Airway epithelial cell (primary cell): Measurements from ENCODE around the gene VAMP2. TPM values are rescaled to one million over a fixed set of nuclear protein-coding genes. Genes with fewer than 3 reads are reported as not detected.

Source experiments
- total RNA-seq: library from RNA; depleted of rRNA; stranded (reverse); fragments of >200 nt; gene quantifications from 2 replicates; pipeline ENCODE4 v1.2.3, GENCODE V29; 2015

VAMP2 gene, protein sequence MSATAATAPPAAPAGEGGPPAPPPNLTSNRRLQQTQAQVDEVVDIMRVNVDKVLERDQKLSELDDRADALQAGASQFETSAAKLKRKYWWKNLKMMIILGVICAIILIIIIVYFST
- 3.3 and 5.9 TPM in 2 replicates for total RNA-seq

DNA sequence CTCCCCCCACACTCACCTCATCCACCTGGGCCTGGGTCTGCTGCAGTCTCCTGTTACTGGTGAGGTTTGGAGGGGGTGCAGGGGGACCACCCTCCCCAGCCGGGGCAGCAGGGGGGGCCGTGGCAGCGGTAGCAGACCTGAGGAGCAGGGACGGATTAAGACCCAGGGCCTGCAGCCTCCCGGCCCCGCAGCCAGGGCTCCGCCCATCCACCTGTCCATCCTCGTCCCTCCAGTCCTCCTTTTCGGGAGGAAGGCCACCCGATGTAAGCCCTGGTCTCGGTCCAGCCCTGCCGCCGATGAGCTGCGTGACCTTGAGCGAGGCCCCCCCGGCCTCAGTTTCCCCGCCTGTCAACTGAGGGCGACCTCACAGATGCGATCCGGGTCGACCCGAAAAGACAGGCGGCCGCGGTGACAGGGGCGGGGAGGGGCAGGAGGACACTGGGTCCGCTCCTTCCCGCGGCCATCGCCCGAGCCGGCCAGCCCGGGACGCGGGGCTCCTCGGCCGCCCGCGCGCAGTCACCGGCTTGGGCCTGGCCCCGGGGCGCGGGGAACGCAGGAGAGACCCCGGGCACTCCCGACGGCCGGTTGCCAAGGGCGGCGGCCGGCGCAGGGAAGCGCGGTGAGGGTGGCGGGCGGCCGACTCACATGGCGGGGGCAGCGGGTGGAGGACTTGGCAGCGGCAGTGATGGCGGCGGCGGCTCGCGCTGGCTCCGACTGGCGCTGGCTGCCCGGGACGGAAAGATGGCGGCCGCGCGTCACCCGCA, at the start of gene VAMP2:
VAMP2 (minus strand) TSS at position 716 of the 764 bp plus-strand sequence; CDS start at position 647, 69 bp downstream.

DNA sequence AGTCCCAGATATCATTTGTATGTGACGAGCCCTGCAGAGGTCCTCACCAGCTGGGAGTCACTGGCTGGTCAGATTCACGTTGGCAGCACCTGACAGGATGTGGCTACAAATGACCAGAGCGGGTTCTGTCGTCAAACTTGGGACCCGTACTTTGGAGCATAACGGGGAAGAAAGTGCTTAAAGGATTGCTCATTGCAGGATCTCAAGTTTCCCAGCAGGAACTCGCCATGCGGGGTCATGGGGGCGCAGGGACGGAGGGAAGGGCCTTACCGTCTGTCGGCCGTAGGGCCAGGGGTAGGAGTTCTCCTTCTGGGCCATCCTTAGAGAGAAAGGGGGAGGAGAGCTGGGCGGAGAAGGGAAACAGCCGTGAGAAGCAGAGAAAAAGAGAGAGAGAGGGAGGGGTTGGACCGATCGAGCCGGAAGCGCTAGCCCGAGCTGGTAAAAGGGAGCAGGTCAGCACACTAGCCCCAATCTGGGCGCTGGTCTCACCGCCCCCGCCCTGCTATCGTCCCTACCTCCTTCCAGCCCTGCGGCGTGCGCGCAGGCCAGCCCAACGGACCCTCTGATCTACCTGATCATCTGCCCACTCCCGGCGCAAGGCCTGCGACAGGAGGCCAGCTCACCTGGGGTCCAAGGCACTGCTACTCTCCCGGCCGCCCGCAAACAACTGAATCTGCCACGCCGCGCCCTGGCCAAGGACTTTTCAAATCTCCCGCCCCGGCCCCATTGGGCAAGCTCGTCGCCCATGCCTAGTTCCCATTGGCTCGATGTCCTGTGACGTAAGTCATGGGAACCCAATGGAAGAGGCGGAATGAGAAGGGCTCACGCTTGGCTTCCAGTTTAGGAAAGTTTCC, 47.4 kb upstream of the VAMP2 start, which contains the start of gene AURKB:
AURKB (minus strand) TSS at position 669 of the 854 bp plus-strand sequence; CDS start at position 318, 351 bp downstream.

DNA sequence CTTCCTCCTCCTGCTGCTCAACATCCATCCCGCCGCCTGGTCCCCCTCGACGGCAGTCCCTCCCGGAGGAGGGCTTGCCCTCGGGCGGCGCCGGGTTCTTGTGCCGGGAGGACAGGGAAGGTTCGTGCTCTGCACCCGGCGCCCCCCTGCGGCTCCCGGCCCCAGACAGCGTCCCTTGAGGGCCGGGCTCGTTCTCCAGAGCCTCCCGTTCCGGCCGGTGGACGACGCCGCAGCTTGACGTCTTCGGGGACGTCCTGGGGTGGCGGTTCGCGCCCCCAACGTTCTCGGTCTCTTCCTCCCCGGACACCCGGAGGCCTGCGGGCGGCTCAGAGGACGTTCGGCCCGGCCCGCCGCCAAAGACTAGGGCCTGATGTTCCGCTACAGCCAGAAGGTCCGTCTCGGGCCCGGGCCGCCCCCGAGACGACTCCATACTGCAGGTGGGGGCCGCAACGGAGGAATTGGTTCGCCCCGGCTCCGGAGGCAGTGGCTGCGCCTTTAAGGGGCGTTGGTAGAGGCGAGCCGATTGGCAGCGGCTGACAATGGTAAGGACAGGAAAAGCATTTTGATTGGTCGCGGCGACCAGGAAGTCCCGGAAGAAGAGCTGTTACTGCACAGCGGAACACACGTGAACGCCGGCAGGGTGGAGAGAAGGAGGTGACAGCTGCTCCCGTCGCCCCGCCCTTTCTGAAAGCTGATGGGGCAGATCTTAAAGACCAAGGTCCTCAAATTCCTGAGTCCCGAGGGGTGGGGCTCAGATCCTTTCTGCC, 27.1 kb upstream of the VAMP2 start, which contains the start of gene BORCS6:
BORCS6 (minus strand) TSS at position 470 of the 767 bp plus-strand sequence; CDS start at position 430, 40 bp downstream.

GRCh38 chr17:8176197-8176940, 13.6 kb upstream of the VAMP2 start, which contains the start of gene TMEM107:
TSS of gene TMEM107 (minus strand) at chr17:8176380. CDS start at chr17:8176286, 94 bp downstream.

GRCh38 chr17:8152112-8152775, 10.5 kb downstream of the VAMP2 start, which contains the start of gene PER1:
TSS of gene PER1 (minus strand) at chr17:8152404. CDS start at chr17:8150706, 1,698 bp downstream.

DNA sequence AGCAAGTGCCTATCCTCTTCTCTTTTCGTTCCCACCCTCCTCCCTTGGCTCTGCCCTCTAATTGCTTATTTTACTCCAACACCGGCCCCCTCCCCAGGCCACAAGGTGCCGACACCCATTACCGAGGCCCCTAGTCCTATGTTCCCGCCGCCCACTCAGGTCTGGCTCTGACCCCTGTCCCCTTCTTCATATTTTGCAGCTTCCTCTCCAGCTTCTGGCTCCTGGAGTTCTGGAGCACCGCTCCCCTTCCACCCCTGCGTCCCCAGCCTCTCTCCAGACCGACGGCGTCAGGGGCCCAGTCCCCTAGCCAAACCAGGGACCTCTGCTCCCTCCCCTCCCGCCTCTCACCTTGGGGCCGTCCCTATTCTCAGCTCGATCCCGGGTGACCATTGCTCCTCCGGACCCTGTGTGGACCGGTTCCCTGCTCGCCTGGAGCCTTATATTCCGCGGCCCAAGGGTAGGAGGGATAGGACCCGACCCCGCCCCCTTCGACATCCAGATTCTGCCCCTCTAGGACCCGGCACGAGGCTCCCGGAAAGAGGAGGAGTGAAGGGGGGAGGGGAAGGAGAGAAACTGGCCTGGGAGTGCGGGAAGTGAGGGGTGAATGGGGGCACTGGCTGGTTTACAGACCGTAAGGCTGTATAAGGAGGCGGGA, 38.9 kb downstream of the VAMP2 start, which contains the start of gene HES7:
HES7 (minus strand) TSS at position 412 of the 655 bp plus-strand sequence; CDS start at position 390, 22 bp downstream.

GRCh38 chr17:8117980-8118768, 44.6 kb downstream of the VAMP2 start, which contains the start of gene ALOXE3:
TSS of gene ALOXE3 (minus strand) at chr17:8118514. CDS start at chr17:8117990, 524 bp downstream.

Other genes starting within 250 kb of the VAMP2 start
- 1.9 and 4.2 TPM in 2 replicates for gene RNF227, start 246.7 kb downstream of the VAMP2 start, total RNA-seq
- gene KCNAB3, start 233.1 kb downstream of the VAMP2 start, total RNA-seq, result 0.21 and 0.33 TPM in 2 replicates
- 88.2 and 93.5 TPM in 2 replicates for gene TRAPPC1, start 231.0 kb downstream of the VAMP2 start, total RNA-seq
- 17.9 and 20.2 TPM in 2 replicates for gene CNTROB, start 230.7 kb downstream of the VAMP2 start, total RNA-seq
- gene GUCY2D, start 160.3 kb downstream of the VAMP2 start, total RNA-seq, result 0.14 and 0.84 TPM in 2 replicates
- gene ALOX15B, start 123.9 kb downstream of the VAMP2 start, total RNA-seq, result 50.2 and 69.3 TPM in 2 replicates
- gene ALOX12B, start 75.2 kb downstream of the VAMP2 start, total RNA-seq, result 1.1 and 3.5 TPM in 2 replicates
- gene ALOXE3, start 44.4 kb downstream of the VAMP2 start, total RNA-seq, result 2.1 and 3.2 TPM in 2 replicates
- gene HES7, start 38.8 kb downstream of the VAMP2 start, total RNA-seq, result 1.8 and 1.9 TPM in 2 replicates
- 47.4 and 70.4 TPM in 2 replicates for gene PER1, start 10.5 kb downstream of the VAMP2 start, total RNA-seq
- gene TMEM107, start 13.4 kb upstream of the VAMP2 start, total RNA-seq, result 41.7 and 46.1 TPM in 2 replicates
- 13.0 and 16.8 TPM in 2 replicates for gene BORCS6, start 27.2 kb upstream of the VAMP2 start, total RNA-seq
- 58.2 and 59.1 TPM in 2 replicates for gene AURKB, start 47.6 kb upstream of the VAMP2 start, total RNA-seq
- 9.0 and 11.6 TPM in 2 replicates for gene CTC1, start 85.1 kb upstream of the VAMP2 start, total RNA-seq
- gene PFAS, start 86.3 kb upstream of the VAMP2 start, total RNA-seq, result 27.0 and 28.1 TPM in 2 replicates
- gene RANGRF, start 125.7 kb upstream of the VAMP2 start, total RNA-seq, result 23.9 and 24.3 TPM in 2 replicates
- 0.78 and 0.93 TPM in 2 replicates for gene SLC25A35, start 132.5 kb upstream of the VAMP2 start, total RNA-seq
- not detected in 2 replicates for gene ARHGEF15, start 147.3 kb upstream of the VAMP2 start, total RNA-seq
- not detected in 2 replicates for gene ODF4, start 176.9 kb upstream of the VAMP2 start, total RNA-seq
- gene RPL26, start 220.2 kb upstream of the VAMP2 start, total RNA-seq, result 3,396 and 4,896 TPM in 2 replicates
- gene RNF222, start 234.9 kb upstream of the VAMP2 start, total RNA-seq, result 1.4 and 2.2 TPM in 2 replicates